Small intestine (tissue), 7 donors: ENCODE data around the gene LYSET. TPM values are rescaled to one million over a fixed set of nuclear protein-coding genes. Genes with fewer than 3 reads are reported as not detected.
A peak's percentile ranks its signal among the peaks of the same experiment; 100 is the strongest.

Experiments used
- DNase-seq, 2 donors: peaks; one replicate each; pipeline versions ENCODE4 v3.0.0 to v3.0.0-alpha.2; 2013
- FAIRE-seq: peaks from 2 replicates; lab custom pipeline; 2012; peaks lifted over from hg19 to GRCh38; lab: Jason Lieb, UNC
- H3K27ac ChIP-seq, 3 donors: one replicate each; pipeline ENCODE4 v1.5.1; 2013; ENCODE audit warnings: low read length in 2 of 3, mild to moderate bottlenecking in 2 of 3, control low read depth in 1 of 3, inconsistent platforms in 1 of 3, low read depth in 1 of 3, moderate library complexity in 1 of 3
- H3K27me3 ChIP-seq, 3 donors: one replicate each; pipeline ENCODE4 v1.6.1; 2013; ENCODE audit warnings: low read length in 3 of 3, inconsistent platforms in 1 of 3; ENCODE audit not compliant: control insufficient read depth in 3 of 3, insufficient read depth in 3 of 3
- H3K36me3 ChIP-seq, 3 donors: one replicate each; pipeline ENCODE4 v1.6.1; 2013; ENCODE audit warnings: low read length in 3 of 3, inconsistent platforms in 1 of 3, low read depth in 1 of 3, mild to moderate bottlenecking in 1 of 3, moderate library complexity in 1 of 3; ENCODE audit not compliant: control insufficient read depth in 3 of 3, insufficient read depth in 2 of 3
- H3K4me1 ChIP-seq, 3 donors: one replicate each; pipeline ENCODE4 v1.6.1; 2013; ENCODE audit warnings: low read length in 2 of 3, inconsistent platforms in 1 of 3, low read depth in 1 of 3, mild to moderate bottlenecking in 1 of 3, moderate library complexity in 1 of 3; ENCODE audit not compliant: control insufficient read depth in 3 of 3, insufficient read depth in 2 of 3
- H3K4me3 ChIP-seq, 3 donors: one replicate each; pipeline ENCODE4 v1.5.1; 2013; ENCODE audit warnings: low read length in 3 of 3, control low read depth in 1 of 3, inconsistent platforms in 1 of 3, low read depth in 1 of 3, mild to moderate bottlenecking in 1 of 3, moderate library complexity in 1 of 3
- H3K9me3 ChIP-seq, 2 donors: one replicate each; pipeline ENCODE4 v1.6.1; 2013; ENCODE audit warnings: low read depth in 1 of 2, low read length in 1 of 2; ENCODE audit not compliant: control insufficient read depth in 2 of 2, insufficient read depth in 1 of 2
- WGBS, 3 donors: extraction: QIAGEN DNeasy Blood & Tissue Kit; methylation state at CpG; one replicate each; pipeline ENCODE4 v1.1.7; 2013; 5-methylcytosine and 5-hydroxymethylcytosine counted together
- polyA plus RNA-seq, 4 donors: library from polyadenylated mRNA; stranded (reverse) in 3 of 4; unstranded in 1 of 4; fragments of 200-250 nt in 3 of 4; fragments of 120-200 nt in 1 of 4; gene quantifications; one replicate each; pipeline versions ENCODE4 v1.2.1 to v1.2.3, GENCODE V29; 2013
- donor health status: healthy with polysubstance abuse.
- donor health status: control.
- donor health status: control.
- donor health status: Bipolar disorder and iron deficiency.
- donor health status: healthy.

LYSET gene
- polyA plus RNA-seq, 4 donors = 26.2 to 50.4 (median 27.8) TPM

- 92 to 95% (median 94%) methylated on average over 5 of the region's 5 CpGs for WGBS, 3 donors
- Histone ChIP-seq H3K4me3 (no peak overlapping the region), H3K9me3 (no peaks in the 10 kb centered on the region), H3K27ac (no peak overlapping the region), H3K36me3 (peaks cover 0 to 3% (median 2%) of the 10 kb centered on the region in 3 donors), H3K27me3 (no peaks in the 10 kb centered on the region), H3K4me1 (peaks cover 0 to 4% (median 2%) of the 10 kb centered on the region in 3 donors)
- FAIRE-seq (no peak), DNase-seq (no peak)
These were observed 15.4 kb downstream of the LYSET start for GRCh38 chr14:93200553-93200952.

GRCh38 chr14:93201155-93201704 lies 16.1 kb downstream of the LYSET start:
- Histone ChIP-seq H3K4me3 (no peak overlapping the region), H3K4me1 (peaks cover 0 to 3% (median 0%) of the 10 kb centered on the region in 3 donors), H3K27me3 (no peaks in the 10 kb centered on the region), H3K36me3 (peaks cover 0 to 3% (median 2%) of the 10 kb centered on the region in 3 donors), H3K27ac (no peak overlapping the region), H3K9me3 (no peaks in the 10 kb centered on the region)
- FAIRE-seq (no peak), DNase-seq (no peak)
- 62 to 78% (median 64%) methylated on average over 7 of the region's 7 CpGs for WGBS, 3 donors

- Histone ChIP-seq H3K9me3 (no peaks in the 10 kb centered on the region), H3K27ac (peak within 1 kb of the TSS; percentile 78 to 90 (median 81)), H3K4me3 (peak within 1 kb of the TSS; percentile 79 to 95 (median 83)), H3K4me1 (peaks cover 0 to 3% (median 0%) of the 10 kb centered on the region in 3 donors), H3K27me3 (no peaks in the 10 kb centered on the region), H3K36me3 (peaks cover 0 to 2% (median 0%) of the 10 kb centered on the region in 3 donors)
- FAIRE-seq (no peak), DNase-seq (peak; percentile 98 to 99)
- WGBS, 3 donors = 0% methylated on average over 62 to 65 of the region's 65 CpGs
These were observed 21.8 kb downstream of the LYSET start, which contains the start of the genes GON7 and UBR7 for GRCh38 chr14:93206793-93207467. GON7 (minus strand) TSS chr14:93207065; CDS start chr14:93207037, 28 bp downstream. UBR7 (plus strand) TSS chr14:93207256; CDS start chr14:93207292, 36 bp downstream.

GRCh38 chr14:93207468-93208308 lies 22.6 kb downstream of the LYSET start:
- peaks cover 0 to 3% (median 0%) of the 10 kb centered on the region in 3 donors for H3K4me1 ChIP-seq

GRCh38 chr14:93212432-93212831 lies 27.3 kb downstream of the LYSET start:
- Histone ChIP-seq H3K27me3 (no peaks in the 10 kb centered on the region), H3K9me3 (no peaks in the 10 kb centered on the region), H3K4me1 (no peaks in the 10 kb centered on the region), H3K36me3 (peaks cover 10 to 23% (median 13%) of the 10 kb centered on the region in 3 donors), H3K27ac (no peak overlapping the region), H3K4me3 (no peak overlapping the region)
- FAIRE-seq (no peak), DNase-seq (no peak)
- 74 to 78% (median 77%) methylated on average over 3 of the region's 3 CpGs for WGBS, 3 donors

More at GRCh38 chr14:93207468-93208308, 22.6 kb downstream of the LYSET start:
- H3K9me3 ChIP-seq = no peaks in the 10 kb centered on the region
- FAIRE-seq (no peak), DNase-seq (peak; percentile 44 to 45)
- WGBS, 3 donors = 0% methylated on average over 18 to 23 of the region's 23 CpGs
- peak overlapping the region; percentile 79 to 95 (median 83) for H3K4me3 ChIP-seq
- peaks cover 4 to 6% (median 5%) of the 10 kb centered on the region in 3 donors for H3K36me3 ChIP-seq
- H3K27ac ChIP-seq = peak overlapping the region; percentile 78 to 90 (median 81)
- H3K27me3 ChIP-seq = no peaks in the 10 kb centered on the region

- Histone ChIP-seq H3K27ac (no peak overlapping the region), H3K4me3 (no peak overlapping the region), H3K9me3 (no peaks in the 10 kb centered on the region), H3K36me3 (peaks cover 10 to 27% (median 15%) of the 10 kb centered on the region in 3 donors), H3K27me3 (no peaks in the 10 kb centered on the region), H3K4me1 (no peaks in the 10 kb centered on the region)
- DNase-seq (no peak), FAIRE-seq (no peak)
- WGBS, 3 donors = 89 to 96% (median 89%) methylated on average over 2 of the region's 2 CpGs
These were observed 29.5 kb downstream of the LYSET start for GRCh38 chr14:93214598-93214997.

- 42 to 58% (median 53%) methylated on average over 3 of the region's 3 CpGs for WGBS, 3 donors
These were observed 34.1 kb downstream of the LYSET start for GRCh38 chr14:93219103-93219726.

GRCh38 chr14:93220509-93220908 lies 35.4 kb downstream of the LYSET start:
- Histone ChIP-seq H3K4me3 (no peak overlapping the region), H3K27ac (no peak overlapping the region), H3K9me3 (no peaks in the 10 kb centered on the region), H3K27me3 (no peaks in the 10 kb centered on the region), H3K36me3 (peaks cover 8 to 47% (median 14%) of the 10 kb centered on the region in 3 donors), H3K4me1 (no peaks in the 10 kb centered on the region)
- DNase-seq (no peak), FAIRE-seq (no peak)

More at GRCh38 chr14:93219103-93219726, 34.1 kb downstream of the LYSET start:
- Histone ChIP-seq H3K9me3 (no peaks in the 10 kb centered on the region), H3K27ac (no peak overlapping the region), H3K4me1 (no peaks in the 10 kb centered on the region), H3K27me3 (no peaks in the 10 kb centered on the region), H3K36me3 (peaks cover 6 to 49% (median 14%) of the 10 kb centered on the region in 3 donors), H3K4me3 (no peak overlapping the region)
- FAIRE-seq (no peak), DNase-seq (peak; percentile 66 to 71)
